ENCODE results near the gene UNC13A. TPM values are rescaled to one million over a fixed set of nuclear protein-coding genes. Genes with fewer than 3 reads are reported as not detected.

Gene UNC13A
- total RNA-seq, 1 experiment from 2014 or later: 29.0 TPM

DNA sequence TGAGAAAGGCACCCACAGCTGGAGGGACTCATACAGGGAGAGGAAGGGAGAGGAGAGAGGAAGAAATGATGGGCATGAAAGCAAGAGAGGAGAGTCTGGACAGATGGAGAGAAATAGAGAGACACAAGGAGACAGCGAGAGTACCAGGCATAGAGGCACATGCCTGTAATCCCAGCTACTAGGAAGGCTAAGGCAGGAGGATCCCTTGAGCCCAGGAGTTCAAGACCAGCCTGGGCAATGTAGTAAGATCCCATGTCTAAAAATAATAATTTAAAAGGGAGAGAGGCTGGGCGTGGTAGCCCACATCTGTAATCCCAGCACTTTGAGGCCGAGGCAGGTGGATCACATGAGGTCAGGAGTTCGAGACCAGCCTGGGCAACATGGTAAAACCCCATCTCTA is 9.3 kb downstream of the UNC13A start:
- Histone ChIP-seq H2AFZ (ENCODE audit: low read depth, low read length, poor library complexity, severe bottlenecking) (no peak overlapping the region), H4K20me1 (ENCODE audit: insufficient read depth) (no peaks in the 10 kb centered on the region), H3K36me3 (ENCODE audit: control insufficient read depth in 1 of 2, insufficient read depth in 2 of 2, low read length in 2 of 2) (no peaks in the 10 kb centered on the region), H3K27me3 (ENCODE audit: insufficient read depth, low read length) (no peaks in the 10 kb centered on the region), H3K9me2 (ENCODE audit: insufficient read depth) (no peaks in the 10 kb centered on the region), H3K9me3 (ENCODE audit: control insufficient read depth in 1 of 2, insufficient read depth in 1 of 2, low read depth in 1 of 2, low read length in 2 of 2) (no peaks in the 10 kb centered on the region), H3K4me2 (ENCODE audit: low read length) (0 out of 2 replicates have a peak overlapping the region, but pooled peaks have one; percentile 0), H3K4me3 (replicated peaks in 1 of 2; ENCODE audit: low read depth in 1 of 2, low read length in 2 of 2) (no peak overlapping the region), H3K79me2 (ENCODE audit: insufficient read depth, low read length) (peaks cover 19% of the 10 kb centered on the region), H3K27ac (ENCODE audit: low read depth, low read length) (no peak overlapping the region), H3K9ac (ENCODE audit: low read length) (no peak overlapping the region), H3K4me1 (ENCODE audit: control insufficient read depth in 1 of 2, insufficient read depth in 2 of 2, low read length in 2 of 2) (peaks cover 27 to 55% of the 10 kb centered on the region in 2 experiments)
- ChIA-PET POLR2A (interaction anchor here (0.6 kb wide), 1 partner anchor 174 kb away, joined by 3 read pairs; no protein-coding TSS in a partner anchor), CTCF (no interaction called here), RAD21 (ENCODE audit: low non-redundant PET in 1 of 2, low total read pairs in 2 of 2, uncharacterized antibody in 2 of 2, unreplicated experiment in 2 of 2) (no interaction called here)
- ATAC-seq (no peak), DNase-seq (ENCODE audit: low read depth, low spot score) (no peak)
- no TSS peak for BruUV-seq (replicated peaks)
- intact Hi-C loops (cut with micrococcal nuclease): no loop called here
- TF ChIP-seq, protein P1, sequence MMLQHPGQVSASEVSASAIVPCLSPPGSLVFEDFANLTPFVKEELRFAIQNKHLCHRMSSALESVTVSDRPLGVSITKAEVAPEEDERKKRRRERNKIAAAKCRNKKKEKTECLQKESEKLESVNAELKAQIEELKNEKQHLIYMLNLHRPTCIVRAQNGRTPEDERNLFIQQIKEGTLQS (IDR thresholded peaks at IDR 0.05): no peak
- no peak for TF ChIP-seq SRF (IDR thresholded peaks at IDR 0.05; ENCODE audit: low read depth)
- no peak for TF ChIP-seq EGR1 (IDR thresholded peaks at IDR 0.05; ENCODE audit: low read depth)
- TF ChIP-seq JUND (IDR thresholded peaks at IDR 0.05): no peak
- no peak for TF ChIP-seq FOSL1 (IDR thresholded peaks at IDR 0.05; ENCODE audit: low read depth)
- no peak for TF ChIP-seq ZBTB33 (IDR thresholded peaks at IDR 0.05; ENCODE audit: extremely low read depth, insufficient replicate concordance, low read length)
- TF ChIP-seq POLR2AphosphoS5 (IDR thresholded peaks at IDR 0.05; ENCODE audit: low read depth, low read length): no peak
- no peak for TF ChIP-seq EZH2phosphoT487 (IDR thresholded peaks at IDR 0.05; ENCODE audit: borderline replicate concordance)
- TF ChIP-seq, protein P2, sequence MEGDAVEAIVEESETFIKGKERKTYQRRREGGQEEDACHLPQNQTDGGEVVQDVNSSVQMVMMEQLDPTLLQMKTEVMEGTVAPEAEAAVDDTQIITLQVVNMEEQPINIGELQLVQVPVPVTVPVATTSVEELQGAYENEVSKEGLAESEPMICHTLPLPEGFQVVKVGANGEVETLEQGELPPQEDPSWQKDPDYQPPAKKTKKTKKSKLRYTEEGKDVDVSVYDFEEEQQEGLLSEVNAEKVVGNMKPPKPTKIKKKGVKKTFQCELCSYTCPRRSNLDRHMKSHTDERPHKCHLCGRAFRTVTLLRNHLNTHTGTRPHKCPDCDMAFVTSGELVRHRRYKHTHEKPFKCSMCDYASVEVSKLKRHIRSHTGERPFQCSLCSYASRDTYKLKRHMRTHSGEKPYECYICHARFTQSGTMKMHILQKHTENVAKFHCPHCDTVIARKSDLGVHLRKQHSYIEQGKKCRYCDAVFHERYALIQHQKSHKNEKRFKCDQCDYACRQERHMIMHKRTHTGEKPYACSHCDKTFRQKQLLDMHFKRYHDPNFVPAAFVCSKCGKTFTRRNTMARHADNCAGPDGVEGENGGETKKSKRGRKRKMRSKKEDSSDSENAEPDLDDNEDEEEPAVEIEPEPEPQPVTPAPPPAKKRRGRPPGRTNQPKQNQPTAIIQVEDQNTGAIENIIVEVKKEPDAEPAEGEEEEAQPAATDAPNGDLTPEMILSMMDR (IDR thresholded peaks at IDR 0.05 in 2 of 3, conservative IDR thresholded peaks at IDR 0.05 in 1 of 3; ENCODE audit: borderline replicate concordance in 1 of 3, insufficient read depth in 1 of 3, low read depth in 2 of 3, low read length in 2 of 3): no peak
- no peak for TF ChIP-seq POLR2A (IDR thresholded peaks at IDR 0.05; ENCODE audit: borderline replicate concordance, extremely low read depth, insufficient read depth, insufficient read length)
- TF ChIP-seq CBX3 (IDR thresholded peaks at IDR 0.05; ENCODE audit: low read depth): no peak
- no peak for TF ChIP-seq ZNF274 (IDR thresholded peaks at IDR 0.05; ENCODE audit: low read depth, low read length)
- no peak for TF ChIP-seq RAD21 (IDR thresholded peaks at IDR 0.05; ENCODE audit: low read depth)
- no peak for TF ChIP-seq TCF7L2 (IDR thresholded peaks at IDR 0.05; ENCODE audit: borderline replicate concordance, extremely low read depth, insufficient read depth, insufficient read length)
- no peak for TF ChIP-seq ELF1 (IDR thresholded peaks at IDR 0.05; ENCODE audit: borderline replicate concordance, low read depth)
- TF ChIP-seq ZFX (IDR thresholded peaks at IDR 0.05): no peak
- no peak for TF ChIP-seq EZH2 (IDR thresholded peaks at IDR 0.05)
- no peak for TF ChIP-seq CEBPB (IDR thresholded peaks at IDR 0.05; ENCODE audit: low read depth)
- TF ChIP-seq YY1 (IDR thresholded peaks at IDR 0.05; ENCODE audit: extremely low read depth, insufficient replicate concordance, low read depth, low read length): no peak

Data from HCT116 (cell line).